Measurements from ENCODE around the gene A2M.

The A2M gene

GRCh38 chr12:9027161-9028059, 88.3 kb downstream of the A2M start:
- H3K9me3 ChIP-seq (ENCODE audit: control insufficient read depth in 1 of 2, low read length in 2 of 2): no peaks in the 10 kb centered on the region
- H3K36me3 ChIP-seq (ENCODE audit: control insufficient read depth in 1 of 2, insufficient read depth in 2 of 2, low read length in 2 of 2): no peaks in the 10 kb centered on the region
- H3K27ac ChIP-seq (ENCODE audit: low read length): no peak overlapping the region
- H3K27me3 ChIP-seq (ENCODE audit: low read depth, low read length): no peaks in the 10 kb centered on the region
- no peaks in the 10 kb centered on the region for H3K4me1 ChIP-seq (ENCODE audit: control insufficient read depth in 1 of 2, insufficient read depth in 2 of 2, low read length in 2 of 2)
- H3K4me3 ChIP-seq (ENCODE audit: low read depth in 1 of 2, low read length in 2 of 2): no peak overlapping the region

- H3K27me3 ChIP-seq (ENCODE audit: low read depth, low read length): no peaks in the 10 kb centered on the region
- no peak overlapping the region for H3K4me3 ChIP-seq (ENCODE audit: low read depth in 1 of 2, low read length in 2 of 2)
- H3K4me1 ChIP-seq (ENCODE audit: control insufficient read depth in 1 of 2, insufficient read depth in 2 of 2, low read length in 2 of 2): no peaks in the 10 kb centered on the region
- H3K27ac ChIP-seq (ENCODE audit: low read length): no peak overlapping the region
- peaks cover 0 to 2% of the 10 kb centered on the region in 2 donors for H3K9me3 ChIP-seq (ENCODE audit: control insufficient read depth in 1 of 2, low read length in 2 of 2)
- no peaks in the 10 kb centered on the region for H3K36me3 ChIP-seq (ENCODE audit: control insufficient read depth in 1 of 2, insufficient read depth in 2 of 2, low read length in 2 of 2)
These were observed 91.2 kb downstream of the A2M start for GRCh38 chr12:9024512-9024911.

DNA sequence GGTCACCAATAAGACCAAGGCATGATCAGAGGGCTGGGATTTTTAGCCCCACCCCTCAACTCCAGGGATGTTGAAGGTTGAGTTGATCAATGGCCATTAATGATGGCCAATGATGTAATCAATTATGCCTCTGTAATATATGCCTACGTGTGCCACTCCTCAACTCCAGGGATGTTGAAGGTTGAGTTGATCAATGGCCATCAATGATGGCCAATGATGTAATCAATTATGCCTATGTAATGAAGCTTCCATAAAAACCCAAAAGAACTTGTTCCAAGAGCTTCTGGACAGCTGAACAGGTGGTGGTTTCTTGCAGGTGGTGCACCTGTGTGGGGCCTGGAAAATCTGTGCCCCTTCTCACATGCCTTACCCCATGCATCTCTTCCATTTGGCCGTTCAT, 93.1 kb downstream of the A2M start:
- Histone ChIP-seq H3K36me3 (ENCODE audit: control insufficient read depth in 1 of 2, insufficient read depth in 2 of 2, low read length in 2 of 2) (no peaks in the 10 kb centered on the region), H3K27ac (ENCODE audit: low read length) (no peak overlapping the region), H3K4me1 (ENCODE audit: control insufficient read depth in 1 of 2, insufficient read depth in 2 of 2, low read length in 2 of 2) (no peaks in the 10 kb centered on the region), H3K4me3 (ENCODE audit: low read depth in 1 of 2, low read length in 2 of 2) (no peak overlapping the region), H3K27me3 (ENCODE audit: low read depth, low read length) (no peaks in the 10 kb centered on the region), H3K9me3 (ENCODE audit: control insufficient read depth in 1 of 2, low read length in 2 of 2) (peaks cover 0 to 12% of the 10 kb centered on the region in 2 donors)
